Activated CD8-positive, alpha-beta memory T cell treated with anti-CD3 and anti-CD28 coated beads for 24 hours (primary cell): ENCODE measurements around the gene ZNF398.
"Not testable (repeated sequence)": the region's sequence is repeated elsewhere in the genome, so short reads cannot be mapped to it uniquely, and the experiment has no call there.

Source experiments
- DNase-seq: peaks from one replicate; pipeline ENCODE4 v3.0.0-alpha.2; 2020

ZNF398 gene, protein sequence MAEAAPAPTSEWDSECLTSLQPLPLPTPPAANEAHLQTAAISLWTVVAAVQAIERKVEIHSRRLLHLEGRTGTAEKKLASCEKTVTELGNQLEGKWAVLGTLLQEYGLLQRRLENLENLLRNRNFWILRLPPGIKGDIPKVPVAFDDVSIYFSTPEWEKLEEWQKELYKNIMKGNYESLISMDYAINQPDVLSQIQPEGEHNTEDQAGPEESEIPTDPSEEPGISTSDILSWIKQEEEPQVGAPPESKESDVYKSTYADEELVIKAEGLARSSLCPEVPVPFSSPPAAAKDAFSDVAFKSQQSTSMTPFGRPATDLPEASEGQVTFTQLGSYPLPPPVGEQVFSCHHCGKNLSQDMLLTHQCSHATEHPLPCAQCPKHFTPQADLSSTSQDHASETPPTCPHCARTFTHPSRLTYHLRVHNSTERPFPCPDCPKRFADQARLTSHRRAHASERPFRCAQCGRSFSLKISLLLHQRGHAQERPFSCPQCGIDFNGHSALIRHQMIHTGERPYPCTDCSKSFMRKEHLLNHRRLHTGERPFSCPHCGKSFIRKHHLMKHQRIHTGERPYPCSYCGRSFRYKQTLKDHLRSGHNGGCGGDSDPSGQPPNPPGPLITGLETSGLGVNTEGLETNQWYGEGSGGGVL

DNA sequence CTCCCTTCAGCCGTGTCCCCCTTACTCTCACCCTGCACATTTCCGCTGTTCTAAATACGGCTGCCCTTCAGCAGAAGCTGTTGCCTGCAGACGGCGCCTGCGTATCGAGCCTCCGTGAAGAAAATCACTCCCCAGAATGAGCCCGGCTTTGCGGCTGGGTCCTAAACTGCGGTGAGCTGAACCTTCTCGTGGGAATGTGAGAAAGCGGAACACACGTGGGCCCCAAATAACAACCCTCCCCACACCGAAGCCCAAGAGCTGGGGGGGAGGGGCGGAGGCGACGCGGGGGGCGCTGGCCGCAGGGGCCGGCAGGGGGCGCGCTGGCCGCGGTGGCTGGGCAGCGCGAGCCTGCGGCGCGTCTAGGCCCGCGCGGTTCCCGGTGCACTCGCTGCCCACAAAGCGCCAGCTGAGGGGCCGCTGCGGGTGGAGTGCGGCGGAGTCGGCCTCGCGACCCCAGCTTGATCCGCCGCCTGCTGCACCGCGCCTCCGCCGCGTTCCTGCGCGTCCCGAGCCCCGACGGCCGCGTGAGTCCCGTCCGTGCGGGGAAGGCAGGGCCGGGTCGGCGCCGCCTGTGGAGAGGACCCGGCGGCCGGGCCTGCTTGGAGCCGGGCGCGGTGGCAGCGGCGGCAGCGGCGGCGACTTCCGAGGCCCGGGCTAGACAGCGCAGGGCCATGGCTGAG, at the start of gene ZNF398:
Gene ZNF398, plus strand, starts transcription at position 382 of the 680 bp plus-strand sequence. Its CDS starts 290 bp downstream, at position 672.
- DNase-seq, result peak; percentile 93

DNA sequence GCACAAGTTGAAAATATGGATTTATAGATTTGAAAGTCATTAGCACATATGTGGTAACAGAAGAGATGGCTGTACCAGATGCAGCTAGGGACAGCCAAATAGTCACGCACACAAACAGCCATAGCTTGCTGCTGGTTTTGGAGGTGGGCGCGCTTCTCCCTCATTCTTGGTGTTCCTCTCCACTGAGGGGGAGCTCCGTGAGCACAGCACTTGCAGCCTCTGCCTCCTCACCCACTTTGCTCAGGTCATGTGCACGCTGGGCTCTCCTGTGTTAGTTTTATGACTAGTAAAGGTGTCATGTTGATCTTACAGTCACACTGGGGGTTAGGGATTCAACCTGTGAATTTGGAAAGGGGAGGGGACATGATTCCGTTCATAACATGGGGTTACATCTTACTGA, 48.2 kb upstream of the ZNF398 start:
- DNase-seq, result no peak

DNA sequence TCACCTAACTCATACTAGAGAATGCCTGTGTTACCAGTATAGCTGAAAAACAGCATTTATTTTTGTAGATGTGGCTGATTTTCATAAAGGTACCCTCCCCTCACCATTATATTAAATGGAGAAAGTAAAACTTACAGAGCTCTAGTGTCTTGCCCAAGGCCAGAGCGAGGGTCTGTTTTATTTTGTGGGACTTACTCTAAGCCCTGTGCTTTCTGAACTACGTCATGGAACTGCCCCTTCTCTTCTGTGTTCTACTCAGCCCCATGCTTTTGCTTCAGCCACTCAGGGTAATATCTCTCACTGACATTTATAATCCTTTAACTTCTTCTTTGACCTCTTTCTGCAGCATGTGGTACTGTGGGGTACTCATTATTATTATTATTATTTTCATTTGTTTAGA, 46.4 kb upstream of the ZNF398 start:
- DNase-seq, result no peak

DNA sequence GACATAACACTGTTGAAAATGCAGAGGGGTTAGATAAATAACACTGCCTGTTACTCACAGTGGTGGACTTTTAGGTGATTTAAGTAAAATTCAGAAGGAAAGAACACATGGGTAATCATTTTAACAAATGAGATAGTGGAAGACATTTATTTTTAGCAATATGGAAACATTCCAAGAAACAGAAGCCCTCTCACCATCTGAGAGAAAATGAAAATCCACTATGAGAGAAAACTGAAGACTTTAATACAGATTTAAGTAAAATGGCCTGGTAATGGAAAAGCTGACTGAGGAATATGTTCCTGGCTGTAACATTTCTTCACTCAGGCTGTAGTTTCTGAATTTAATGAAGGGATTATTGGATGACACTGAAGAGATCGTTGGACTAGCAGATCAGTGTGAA, 44.6 kb upstream of the ZNF398 start:
- DNase-seq, result no peak

DNA sequence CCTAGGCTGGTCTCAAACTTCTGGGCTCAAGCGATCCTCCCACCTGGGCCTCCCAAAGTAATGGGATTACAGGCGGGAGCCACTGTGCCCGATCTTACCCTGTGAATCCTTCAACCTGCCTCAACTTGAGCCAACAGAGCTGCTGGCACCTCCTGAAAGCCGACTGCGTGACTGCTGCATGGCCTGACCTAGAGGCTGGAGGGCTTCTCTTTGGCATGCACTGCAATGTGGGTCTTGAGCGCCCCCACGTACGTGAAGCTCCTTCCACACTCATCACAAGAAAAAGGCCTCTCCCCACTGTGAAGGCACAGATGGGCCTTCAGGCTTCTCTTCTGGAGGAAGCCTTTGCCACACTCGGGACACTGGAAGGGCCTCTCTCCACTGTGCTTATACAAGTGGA, 43.8 kb upstream of the ZNF398 start:
- no peak for DNase-seq

DNA sequence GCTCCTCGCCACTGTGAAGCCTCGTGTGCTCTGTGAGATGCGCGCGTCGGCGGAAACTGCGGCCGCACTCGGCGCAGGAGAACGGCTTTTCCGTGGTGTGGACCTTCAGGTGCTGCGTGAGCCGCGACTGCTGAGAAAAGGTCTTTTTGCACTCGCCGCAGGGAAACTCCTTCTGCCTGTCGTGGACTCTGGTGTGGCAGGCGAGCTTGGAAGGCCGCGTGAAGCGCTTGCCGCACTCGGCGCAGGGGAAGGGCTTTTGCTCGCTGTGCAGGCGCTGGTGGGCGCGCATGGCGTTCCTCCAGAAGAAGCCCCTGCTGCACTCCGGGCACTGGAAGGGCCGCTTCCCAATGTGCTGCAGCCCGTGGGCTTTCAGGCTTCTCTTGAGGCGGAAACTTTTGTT, 43.0 kb upstream of the ZNF398 start:
- DNase-seq, result no peak

DNA sequence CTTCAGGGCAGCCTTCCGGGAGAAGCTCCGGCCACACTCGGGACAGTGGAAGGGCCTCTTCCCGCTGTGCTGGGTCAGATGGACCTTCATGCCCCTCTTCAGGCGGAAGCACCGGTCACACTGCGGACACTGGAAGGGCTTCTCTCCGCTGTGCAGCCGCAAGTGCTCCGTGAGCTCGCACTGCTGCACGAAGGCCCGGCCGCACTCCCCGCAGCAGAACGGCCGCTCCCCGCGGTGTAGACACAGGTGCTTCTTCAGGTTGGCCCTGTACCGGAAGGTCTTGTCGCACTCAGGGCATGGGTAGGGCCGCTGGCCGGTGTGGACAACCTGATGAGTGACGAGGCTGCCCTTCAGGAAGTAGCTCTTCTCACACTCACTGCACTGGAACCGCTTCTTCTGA, 42.5 kb upstream of the ZNF398 start:
- no peak for DNase-seq

DNA sequence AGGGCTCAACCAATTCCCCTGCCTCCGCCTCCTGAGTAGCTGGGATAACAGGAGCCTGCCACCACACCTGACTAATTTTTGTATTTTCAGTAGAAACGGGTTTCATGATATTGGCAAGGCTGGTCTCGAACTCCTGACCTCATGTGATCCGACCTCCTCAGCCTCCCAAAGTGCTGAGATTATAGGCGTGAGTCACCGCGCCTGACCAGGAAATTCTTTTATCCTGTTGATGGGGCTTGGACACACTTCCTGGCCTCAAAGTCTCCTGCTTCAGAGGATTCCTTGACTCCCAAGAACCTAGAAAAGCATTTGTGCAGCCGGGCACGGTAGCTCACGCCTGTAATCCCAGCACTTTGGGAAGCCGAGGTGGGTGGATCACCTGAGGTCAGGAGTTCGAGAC, 37.3 kb upstream of the ZNF398 start:
- DNase-seq, result no peak

DNA sequence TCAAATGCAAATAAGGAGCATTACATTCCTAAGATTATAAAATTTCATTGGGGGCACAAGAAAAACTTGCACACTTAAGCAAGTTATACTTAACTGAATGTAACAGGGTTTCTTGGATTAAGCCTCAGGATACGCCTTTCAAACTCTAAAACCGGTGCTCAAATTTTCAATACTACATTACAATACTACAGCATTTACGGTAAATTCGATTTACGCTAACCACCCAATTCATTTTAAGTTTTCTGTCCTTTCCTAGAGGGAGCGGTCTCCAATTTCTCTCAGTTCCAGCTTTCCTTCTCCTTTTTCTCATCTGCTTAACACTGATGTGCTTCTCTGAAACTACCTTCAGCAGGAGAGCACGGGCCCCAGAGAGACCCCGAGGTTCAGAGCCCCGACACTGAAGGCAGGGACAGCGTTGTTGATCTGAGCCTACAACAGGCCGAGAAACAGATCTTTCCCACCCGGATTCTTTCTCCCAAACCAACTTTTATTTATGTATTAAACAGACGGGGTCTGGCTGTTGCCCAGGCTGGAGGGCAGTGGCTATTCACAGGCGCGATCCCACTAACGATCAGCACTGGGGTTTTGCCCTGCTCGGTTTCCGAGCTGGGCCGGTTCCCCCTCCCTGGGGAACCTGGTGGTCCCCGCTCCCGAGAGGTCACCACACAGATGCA, 21.9 kb upstream of the ZNF398 start:
- DNase-seq, result no peak

DNA sequence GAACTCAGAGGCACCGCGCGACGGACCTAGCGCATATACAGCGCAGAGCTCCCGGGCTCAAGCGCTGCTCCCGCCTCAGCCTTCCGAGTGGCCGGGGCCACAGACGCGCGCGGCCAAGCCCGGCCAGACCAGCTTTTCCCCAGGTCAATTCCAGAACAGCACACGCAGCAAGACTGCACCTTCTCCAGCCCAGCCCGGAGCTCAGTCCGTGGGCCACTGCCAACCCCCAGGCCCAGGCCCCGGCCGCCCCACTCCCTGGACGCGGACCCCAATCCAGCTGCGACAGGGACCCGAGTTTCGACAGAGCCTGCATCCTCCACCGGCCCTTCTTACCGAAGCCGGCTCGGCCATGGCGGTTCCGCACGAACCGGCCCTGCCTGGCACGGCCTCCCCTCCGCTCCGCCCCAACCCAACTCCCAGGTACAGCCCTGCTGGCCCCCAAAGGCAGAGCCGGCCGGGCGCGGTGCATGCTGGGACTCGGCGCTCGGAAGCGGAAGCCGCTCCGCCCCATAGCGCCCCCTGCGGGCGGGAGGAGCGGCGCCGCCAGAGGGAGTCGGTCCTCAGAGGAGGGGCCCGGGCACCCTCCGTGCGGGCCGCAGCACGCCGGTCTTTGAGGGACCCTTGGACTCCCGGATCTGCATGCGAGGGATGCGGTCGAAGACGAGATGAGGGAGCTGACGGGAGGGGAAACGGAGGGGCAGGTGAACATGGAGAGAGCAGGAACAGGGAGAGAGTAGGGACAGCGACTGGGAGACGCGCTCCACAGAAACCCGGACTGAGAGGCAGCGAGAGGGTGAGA, 21.2 kb upstream of the ZNF398 start, which contains the start of gene ZNF425:
Gene ZNF425, minus strand, starts transcription at position 462 of the 799 bp plus-strand sequence. Its CDS starts 111 bp downstream, at position 351.
- DNase-seq, result peak; percentile 98

DNA sequence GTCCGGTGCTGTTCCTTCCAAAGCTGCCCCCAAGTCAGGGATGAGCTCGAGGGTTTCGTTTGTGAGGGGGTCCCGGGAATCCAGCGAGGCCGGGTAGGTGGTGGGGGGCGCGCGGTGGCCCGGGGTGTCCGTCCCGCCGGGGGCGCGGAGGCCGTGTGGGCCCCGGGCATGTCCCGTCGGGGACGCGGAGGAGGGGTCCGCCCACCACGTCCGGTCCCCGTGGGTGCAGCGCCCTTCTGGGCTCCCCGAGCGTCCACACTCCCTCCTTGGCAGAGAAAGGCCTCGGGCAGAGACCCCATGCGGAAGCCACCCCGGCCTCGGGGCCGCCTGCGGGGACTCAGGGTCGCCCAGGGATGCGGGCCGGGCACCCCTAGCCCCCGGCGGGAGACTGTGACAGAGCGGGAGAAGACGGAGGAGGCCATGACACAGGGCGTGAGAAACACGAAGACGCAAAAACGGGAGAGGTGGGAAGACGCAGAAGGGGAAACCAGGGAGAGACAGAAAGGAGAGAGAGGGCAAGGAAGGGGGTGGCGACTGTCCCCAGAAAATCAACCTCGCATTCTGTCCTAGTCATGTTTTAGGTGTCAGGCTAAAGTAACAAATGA, 20.5 kb upstream of the ZNF398 start:
- DNase-seq, result peak; percentile 90

DNA sequence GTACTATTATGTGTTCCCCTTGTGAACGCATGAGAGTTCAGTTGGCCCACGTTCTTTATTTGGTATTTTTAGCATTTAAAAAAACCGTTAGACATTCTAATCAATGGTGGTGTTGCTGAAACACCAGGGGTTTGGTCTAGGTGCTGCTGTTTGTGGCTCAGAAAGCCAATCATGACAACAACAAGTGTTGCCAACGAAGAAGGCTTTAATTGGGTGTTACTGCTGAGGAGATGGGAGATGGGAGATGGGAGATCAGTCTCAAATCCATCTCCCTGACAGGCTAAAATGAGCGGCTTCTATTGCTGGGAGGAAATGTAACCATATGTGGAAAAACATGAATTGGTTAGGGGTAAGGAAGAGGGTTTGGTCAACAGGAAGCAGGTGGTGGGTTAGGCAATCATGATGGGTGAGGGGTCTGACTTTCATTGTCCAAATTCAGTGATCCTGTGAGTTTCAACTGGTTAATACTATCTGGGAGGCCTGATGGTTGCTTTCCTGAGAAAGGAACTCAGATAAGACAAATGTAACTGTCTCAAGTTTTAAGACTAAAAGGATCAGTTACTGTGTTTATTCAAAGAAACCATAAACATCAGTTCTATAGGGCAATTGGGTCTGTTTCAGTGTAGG, 16.6 kb upstream of the ZNF398 start:
- no peak for DNase-seq

DNA sequence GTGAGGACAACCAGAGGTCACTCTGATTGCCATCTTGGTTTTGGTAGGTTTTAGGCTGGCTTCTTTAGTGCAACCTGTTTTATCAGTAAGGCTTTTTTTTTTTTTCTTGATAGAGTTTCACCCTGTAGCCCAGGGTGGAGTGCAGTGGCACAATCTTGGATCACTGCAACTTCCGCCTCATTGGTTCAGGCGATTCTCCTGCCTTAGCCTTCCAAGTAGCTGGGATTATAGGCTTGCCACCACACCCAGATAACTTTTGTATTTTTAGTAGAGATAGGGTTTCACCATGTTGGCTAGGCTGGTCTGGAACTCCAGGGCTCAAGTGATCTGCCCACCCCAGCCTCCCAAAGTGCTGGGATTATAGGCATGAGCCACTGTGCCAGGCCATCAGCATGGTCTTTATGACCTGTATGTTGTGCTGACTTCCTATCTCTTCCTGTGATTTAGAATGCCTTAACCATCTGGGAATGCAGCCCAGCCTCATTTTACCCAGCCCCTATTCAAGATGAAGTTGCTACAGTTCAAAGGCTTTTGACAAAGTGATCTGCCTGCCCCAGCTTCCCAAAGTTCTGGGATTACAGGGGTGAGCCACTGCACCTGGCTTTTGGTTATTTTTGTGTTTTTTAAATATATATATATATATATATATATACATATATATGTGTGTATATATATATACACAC, 14.1 kb upstream of the ZNF398 start:
- DNase-seq, result no peak

DNA sequence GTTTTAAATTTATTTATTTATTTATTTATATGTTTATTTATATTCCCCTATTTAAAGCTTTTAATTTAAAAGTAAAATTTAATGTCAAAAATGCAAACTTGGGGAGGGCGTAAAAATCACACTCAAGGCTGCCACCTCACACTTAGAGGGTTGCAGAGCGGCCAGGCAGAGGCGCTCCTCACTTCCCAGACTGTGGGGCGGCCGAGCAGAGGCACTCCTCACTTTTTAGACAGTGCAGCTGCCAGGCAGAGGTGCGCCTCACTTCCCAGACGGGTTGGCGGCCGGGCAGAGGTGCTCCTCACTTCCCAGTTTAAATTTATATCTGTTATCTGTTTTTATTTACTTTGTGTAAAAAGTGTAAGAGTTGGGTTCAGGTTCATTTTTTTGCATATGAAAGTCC, 11.1 kb upstream of the ZNF398 start:
- no peak for DNase-seq

DNA sequence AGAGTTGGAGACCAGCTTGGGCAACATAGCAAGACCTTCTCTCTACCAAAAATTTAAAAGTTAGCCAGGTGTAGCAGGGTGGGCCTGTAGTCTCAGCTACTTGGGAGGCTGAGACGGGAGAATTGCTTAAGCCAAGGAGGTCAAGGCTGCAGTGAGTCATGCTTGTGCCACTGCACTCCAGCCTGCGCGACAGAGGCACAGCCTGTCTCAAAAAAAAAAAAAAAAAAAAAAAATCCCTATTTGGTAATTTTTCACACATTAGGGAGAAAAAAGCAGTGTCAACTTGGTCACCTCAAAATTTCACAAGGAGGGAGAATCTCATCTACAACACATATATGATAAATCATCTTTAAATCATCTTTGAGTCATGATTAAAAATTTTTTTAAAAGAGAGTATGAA, 6.4 kb upstream of the ZNF398 start:
- no peak for DNase-seq

DNA sequence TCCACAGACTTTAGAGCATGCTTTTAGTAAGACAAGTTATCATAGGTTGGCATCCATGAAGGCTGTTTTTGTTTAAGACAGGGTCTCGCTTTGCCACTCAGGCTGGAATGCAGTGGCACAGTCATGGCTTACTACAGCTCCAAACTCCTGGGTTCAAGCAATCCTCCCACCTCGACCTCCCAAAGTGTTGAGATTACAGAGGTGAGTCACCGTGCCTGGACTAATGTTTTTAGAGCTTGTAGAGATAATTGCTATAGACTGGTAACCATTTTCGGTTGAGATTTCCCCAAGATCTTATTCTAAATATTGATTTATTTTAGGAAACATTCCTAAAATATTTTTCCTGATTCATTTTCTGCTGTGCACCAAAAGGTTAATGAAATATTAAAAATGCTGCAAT, 5.4 kb upstream of the ZNF398 start:
- no peak for DNase-seq

DNA sequence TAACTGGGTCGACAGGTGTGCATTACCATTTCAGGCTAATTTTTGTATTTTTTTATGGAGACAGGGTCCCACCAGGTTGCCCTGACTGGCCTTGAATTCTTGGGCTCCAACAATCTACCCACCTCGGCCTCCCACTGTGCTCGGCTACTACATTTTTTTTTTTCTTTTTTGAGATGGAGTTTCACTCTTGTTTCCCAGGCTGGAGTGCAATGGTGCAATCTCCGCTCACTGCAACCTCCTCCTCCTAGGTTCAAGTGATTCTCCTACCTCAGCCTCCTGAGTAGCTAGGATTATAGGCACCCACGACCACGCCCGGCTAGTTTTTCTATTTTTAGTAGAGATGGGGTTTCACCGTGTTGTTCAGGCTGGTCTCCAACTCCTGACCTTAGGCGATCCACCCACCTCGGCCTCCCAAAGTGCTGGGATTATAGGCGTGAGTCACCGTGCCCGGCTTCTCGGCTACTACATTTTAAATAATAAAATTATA, 2.8 kb upstream of the ZNF398 start:
- not testable (repeated sequence) for DNase-seq

DNA sequence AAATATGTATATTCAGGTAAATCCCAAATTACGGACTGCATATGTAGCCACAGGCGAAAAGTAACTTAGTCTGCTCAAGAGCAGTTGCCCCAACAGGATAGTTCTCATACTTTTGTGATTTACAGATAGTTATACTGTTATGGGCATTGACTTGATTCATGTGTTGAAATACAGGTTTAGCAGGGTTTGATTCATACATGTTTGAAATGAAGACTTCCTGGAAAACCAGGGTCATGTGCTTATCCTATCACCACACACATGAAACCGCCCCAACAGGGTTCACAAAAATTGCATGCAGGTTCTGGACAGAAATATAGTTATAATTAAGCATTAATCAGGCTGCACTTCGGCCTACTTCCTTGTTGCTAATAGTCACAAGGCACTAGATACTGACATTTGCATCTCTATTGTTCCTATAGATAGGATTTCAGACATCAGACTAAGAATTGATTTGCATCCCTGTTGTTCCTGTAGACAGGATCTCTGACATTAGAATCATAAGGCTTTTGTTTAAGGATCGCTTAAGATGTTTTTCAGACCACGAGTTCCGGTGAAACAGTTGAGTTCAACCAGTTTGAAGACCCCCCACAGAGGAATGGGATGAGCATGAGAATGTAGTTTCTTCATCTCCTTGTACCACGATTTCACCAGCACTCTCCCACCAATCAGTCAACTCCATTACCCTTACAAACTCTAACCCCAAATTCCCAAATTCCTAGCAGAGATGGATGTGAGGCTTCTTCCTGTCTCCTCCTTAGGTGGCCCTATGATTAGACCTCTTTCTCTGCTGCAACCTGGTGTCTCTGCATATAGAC, 2.0 kb upstream of the ZNF398 start:
- DNase-seq, result no peak

DNA sequence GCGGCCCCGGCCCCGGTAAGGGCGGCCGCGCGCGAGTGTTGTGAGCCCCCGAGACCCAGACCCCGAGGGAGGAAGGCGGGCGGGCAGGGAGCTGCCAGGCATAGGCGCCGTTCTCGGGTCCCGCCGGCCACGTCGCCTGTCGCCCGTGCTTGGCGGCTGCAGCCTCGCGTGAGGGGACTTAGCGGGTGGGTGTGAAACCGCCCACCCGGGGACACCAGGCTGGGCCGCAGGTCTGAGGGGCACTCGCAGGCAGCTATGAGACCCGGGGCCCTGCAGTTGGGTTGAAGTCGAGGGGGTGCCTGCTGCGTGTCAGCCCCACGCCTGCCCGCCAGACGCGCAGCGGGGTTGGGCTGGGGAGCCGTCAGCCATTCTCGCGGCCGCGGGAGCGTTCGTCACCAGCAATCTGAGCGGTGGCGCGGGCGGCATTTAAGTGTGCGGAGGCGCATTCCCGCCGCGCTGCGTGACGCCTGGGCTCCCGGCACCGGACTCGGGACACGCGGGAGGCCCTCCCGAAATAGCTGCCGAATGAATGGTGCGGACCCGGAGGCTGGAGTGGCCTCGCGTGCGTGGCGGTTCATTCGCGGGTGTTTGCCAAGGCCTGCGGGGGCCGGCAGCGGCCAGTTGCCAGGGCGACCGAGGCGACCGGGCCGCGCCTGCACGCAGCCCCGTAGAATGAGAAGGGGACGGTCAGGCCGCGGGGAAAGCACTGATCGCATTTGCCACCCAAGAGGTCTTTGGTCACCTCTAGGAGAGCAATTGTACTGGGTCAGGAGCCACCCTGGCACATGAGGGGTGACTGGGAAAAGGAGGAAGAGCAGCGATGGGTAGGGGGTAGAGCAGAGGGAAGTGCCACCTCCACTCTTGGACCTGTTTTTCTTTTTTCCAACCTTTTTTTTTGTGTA, 750 bp downstream of the ZNF398 start:
- peak; percentile 86 for DNase-seq
